ENCODE data around the gene MYOCD.

The MYOCD gene

DNA sequence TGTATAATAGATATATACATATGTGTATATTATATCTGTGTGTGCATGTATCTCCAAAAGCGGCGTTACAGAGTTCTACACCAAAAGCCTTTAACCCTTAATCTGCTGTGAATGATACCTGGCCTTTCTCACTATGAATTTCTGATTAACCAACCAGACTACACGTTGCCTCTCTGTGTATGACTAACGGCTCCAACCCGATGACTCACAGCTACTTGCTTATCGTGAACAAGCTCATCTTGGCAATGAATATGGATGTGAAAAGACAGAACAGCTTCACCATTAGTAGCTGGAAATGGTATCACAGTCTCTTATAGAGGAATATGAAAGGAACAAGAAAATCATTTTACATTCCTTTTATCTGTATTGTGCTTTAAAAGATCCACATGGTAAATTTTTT, 99.9 kb downstream of the MYOCD start:
- Histone ChIP-seq H3K4me3 (ENCODE audit: low read depth in 1 of 2, low read length in 2 of 2) (no peak overlapping the region), H3K9me3 (ENCODE audit: control insufficient read depth in 1 of 2, low read length in 2 of 2) (no peaks in the 10 kb centered on the region), H3K27ac (ENCODE audit: low read length) (no peak overlapping the region), H3K4me1 (ENCODE audit: control insufficient read depth in 1 of 2, insufficient read depth in 2 of 2, low read length in 2 of 2) (no peaks in the 10 kb centered on the region), H3K36me3 (ENCODE audit: control insufficient read depth in 1 of 2, insufficient read depth in 2 of 2, low read length in 2 of 2) (peaks cover 0 to 11% of the 10 kb centered on the region in 2 donors), H3K27me3 (ENCODE audit: low read depth, low read length) (no peaks in the 10 kb centered on the region)

DNA sequence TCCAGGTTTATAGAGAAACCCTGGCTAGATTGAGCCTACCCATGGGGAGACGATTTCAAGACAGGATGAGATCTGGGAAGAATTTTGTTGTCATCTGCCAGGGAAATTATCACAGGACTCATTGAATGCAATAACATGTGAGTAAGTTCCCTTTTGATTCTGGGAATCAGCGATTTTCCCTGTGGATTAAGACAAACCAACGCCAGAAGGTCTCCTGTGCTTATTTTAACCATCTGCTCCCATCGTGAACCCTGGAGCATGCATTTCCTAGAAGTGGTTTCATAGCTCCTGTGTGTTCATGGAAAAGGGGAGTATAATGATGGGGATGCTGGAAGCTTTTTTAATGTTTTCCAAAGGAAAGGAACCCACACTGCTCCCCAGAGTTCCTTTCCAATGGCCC, 102.6 kb downstream of the MYOCD start:
- no peak overlapping the region for H3K27ac ChIP-seq (ENCODE audit: low read length)

DNA sequence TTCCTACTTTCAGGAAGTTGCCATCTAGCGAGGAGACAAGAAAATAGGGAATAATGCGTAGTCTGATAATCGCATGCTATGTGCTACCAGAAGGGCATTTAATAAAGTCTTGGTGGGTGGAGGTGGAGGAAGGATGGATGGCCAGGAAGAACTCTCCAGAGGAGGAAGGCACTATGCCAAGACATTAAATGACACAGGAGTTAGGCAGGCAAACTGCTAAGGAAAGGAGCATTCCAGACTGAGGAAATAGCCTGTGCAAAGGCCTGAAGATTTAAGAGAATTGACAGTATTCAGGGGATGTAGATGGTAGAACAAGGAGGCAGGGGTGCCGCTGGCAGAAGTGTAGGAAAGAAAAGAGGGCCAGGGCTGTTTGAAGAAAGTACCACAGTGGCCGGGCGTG, 104.3 kb downstream of the MYOCD start:
- Histone ChIP-seq H3K27ac (ENCODE audit: low read length) (no peak overlapping the region), H3K9me3 (ENCODE audit: control insufficient read depth in 1 of 2, low read length in 2 of 2) (no peaks in the 10 kb centered on the region), H3K4me1 (ENCODE audit: control insufficient read depth in 1 of 2, insufficient read depth in 2 of 2, low read length in 2 of 2) (no peaks in the 10 kb centered on the region), H3K36me3 (ENCODE audit: control insufficient read depth in 1 of 2, insufficient read depth in 2 of 2, low read length in 2 of 2) (no peaks in the 10 kb centered on the region), H3K27me3 (ENCODE audit: low read depth, low read length) (no peaks in the 10 kb centered on the region), H3K4me3 (ENCODE audit: low read depth in 1 of 2, low read length in 2 of 2) (no peak overlapping the region)

More for the DNA sequence above, 102.6 kb downstream of the MYOCD start:
- H3K9me3 ChIP-seq (ENCODE audit: control insufficient read depth in 1 of 2, low read length in 2 of 2), result no peaks in the 10 kb centered on the region
- H3K4me3 ChIP-seq (ENCODE audit: low read depth in 1 of 2, low read length in 2 of 2), result no peak overlapping the region
- H3K27me3 ChIP-seq (ENCODE audit: low read depth, low read length), result no peaks in the 10 kb centered on the region
- H3K4me1 ChIP-seq (ENCODE audit: control insufficient read depth in 1 of 2, insufficient read depth in 2 of 2, low read length in 2 of 2), result no peaks in the 10 kb centered on the region
- H3K36me3 ChIP-seq (ENCODE audit: control insufficient read depth in 1 of 2, insufficient read depth in 2 of 2, low read length in 2 of 2), result peaks cover 0 to 4% of the 10 kb centered on the region in 2 donors

DNA sequence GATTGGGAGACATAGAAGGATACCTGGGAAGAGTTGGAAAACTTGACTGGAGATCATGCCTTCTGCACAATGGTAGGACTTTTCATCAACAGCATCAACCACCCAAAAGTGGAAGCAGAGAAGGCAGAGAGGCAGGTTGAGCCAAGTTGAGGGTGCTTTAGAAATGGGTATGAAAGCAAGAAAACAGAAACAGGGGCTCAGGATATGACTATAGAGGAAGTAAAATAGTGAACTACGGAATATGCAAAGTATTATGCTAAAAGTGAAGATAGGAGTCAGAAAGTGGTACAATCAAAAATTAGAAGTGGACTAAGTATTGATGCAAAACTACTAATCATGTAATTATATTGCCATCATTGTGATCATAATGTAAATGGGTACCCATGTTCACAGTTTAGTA, 107.5 kb downstream of the MYOCD start:
- Histone ChIP-seq H3K27ac (ENCODE audit: low read length) (no peak overlapping the region), H3K4me3 (ENCODE audit: low read depth in 1 of 2, low read length in 2 of 2) (no peak overlapping the region), H3K27me3 (ENCODE audit: low read depth, low read length) (no peaks in the 10 kb centered on the region), H3K36me3 (ENCODE audit: control insufficient read depth in 1 of 2, insufficient read depth in 2 of 2, low read length in 2 of 2) (no peaks in the 10 kb centered on the region), H3K4me1 (ENCODE audit: control insufficient read depth in 1 of 2, insufficient read depth in 2 of 2, low read length in 2 of 2) (no peaks in the 10 kb centered on the region), H3K9me3 (ENCODE audit: control insufficient read depth in 1 of 2, low read length in 2 of 2) (no peaks in the 10 kb centered on the region)

DNA sequence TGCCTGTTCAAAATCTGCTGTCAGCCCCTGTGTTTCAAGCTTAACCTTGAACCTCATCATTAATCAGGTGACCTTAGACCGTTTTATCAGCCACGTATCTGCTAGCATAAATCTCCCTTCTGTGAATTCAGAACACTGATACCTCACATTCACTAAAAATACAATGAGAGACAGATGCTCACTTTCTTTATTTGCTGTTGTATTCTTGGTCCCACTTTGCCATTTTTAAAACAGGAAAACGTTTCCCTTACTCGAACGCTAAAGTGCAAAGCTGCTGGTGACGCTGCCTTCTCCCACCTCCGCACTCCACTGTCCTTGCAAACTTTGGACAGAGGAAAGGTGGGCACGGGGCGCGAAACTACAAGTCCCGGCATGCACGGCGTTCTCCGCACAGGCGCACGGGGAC, 123.4 kb downstream of the MYOCD start:
- H3K4me3 ChIP-seq (ENCODE audit: low read depth in 1 of 2, low read length in 2 of 2), result peak overlapping the region; percentile 43 to 83
- no peak overlapping the region for H3K27ac ChIP-seq (ENCODE audit: low read length)
- H3K9me3 ChIP-seq (ENCODE audit: control insufficient read depth in 1 of 2, low read length in 2 of 2), result no peaks in the 10 kb centered on the region
- H3K4me1 ChIP-seq (ENCODE audit: control insufficient read depth in 1 of 2, insufficient read depth in 2 of 2, low read length in 2 of 2), result peaks cover 4 to 9% of the 10 kb centered on the region in 2 donors
- no peaks in the 10 kb centered on the region for H3K36me3 ChIP-seq (ENCODE audit: control insufficient read depth in 1 of 2, insufficient read depth in 2 of 2, low read length in 2 of 2)
- H3K27me3 ChIP-seq (ENCODE audit: low read depth, low read length), result no peaks in the 10 kb centered on the region

DNA sequence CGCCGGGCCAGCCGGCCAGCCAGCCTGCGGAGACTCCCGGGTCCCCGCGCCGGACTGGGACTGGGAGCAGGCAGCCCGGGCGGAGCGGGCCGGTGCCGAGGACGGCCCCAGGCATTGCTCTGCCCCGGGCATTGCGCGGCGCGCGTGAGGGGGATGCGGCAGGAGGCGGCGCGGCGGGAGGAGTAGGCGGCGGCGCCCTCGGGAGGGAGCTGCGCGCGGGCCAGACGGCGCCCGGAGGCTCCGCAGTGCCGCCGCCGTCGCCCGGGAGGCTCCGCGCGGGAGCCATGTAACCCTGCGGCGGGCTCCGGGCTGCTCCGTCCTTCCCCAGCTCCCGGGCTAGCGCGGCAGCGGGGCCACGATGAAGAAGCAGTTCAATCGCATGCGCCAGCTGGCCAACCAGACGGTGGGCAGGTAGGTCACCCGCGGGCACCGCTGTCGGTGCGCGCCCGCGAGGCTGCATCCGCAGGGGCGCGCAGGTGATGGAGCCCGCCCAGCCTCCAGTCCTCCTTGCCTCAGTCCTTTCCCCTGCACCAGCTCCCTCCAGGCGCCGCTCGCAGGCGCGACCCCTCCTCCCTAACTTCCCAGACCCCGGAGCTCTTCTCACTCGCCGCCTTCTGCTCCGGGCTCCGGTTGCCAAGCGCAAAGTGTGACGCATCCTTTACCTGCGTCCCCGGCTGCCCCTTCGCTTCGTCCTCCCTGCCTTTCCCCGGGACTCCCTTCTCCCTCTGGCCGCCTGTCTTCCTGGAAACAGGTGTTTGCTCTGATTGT, 124.0 kb downstream of the MYOCD start, which contains the start of gene ARHGAP44:
TSS of gene ARHGAP44 (plus strand) at position 18 of the 768 bp plus-strand sequence. CDS start at position 359, 341 bp downstream.
- Histone ChIP-seq H3K4me1 (ENCODE audit: control insufficient read depth in 1 of 2, insufficient read depth in 2 of 2, low read length in 2 of 2) (peaks cover 4 to 9% of the 10 kb centered on the region in 2 donors), H3K9me3 (ENCODE audit: control insufficient read depth in 1 of 2, low read length in 2 of 2) (no peaks in the 10 kb centered on the region), H3K4me3 (ENCODE audit: low read depth in 1 of 2, low read length in 2 of 2) (peak within 1 kb of the TSS; percentile 43 to 83), H3K36me3 (ENCODE audit: control insufficient read depth in 1 of 2, insufficient read depth in 2 of 2, low read length in 2 of 2) (no peaks in the 10 kb centered on the region), H3K27ac (ENCODE audit: low read length) (no peak within 1 kb of the TSS), H3K27me3 (ENCODE audit: low read depth, low read length) (no peaks in the 10 kb centered on the region)

DNA sequence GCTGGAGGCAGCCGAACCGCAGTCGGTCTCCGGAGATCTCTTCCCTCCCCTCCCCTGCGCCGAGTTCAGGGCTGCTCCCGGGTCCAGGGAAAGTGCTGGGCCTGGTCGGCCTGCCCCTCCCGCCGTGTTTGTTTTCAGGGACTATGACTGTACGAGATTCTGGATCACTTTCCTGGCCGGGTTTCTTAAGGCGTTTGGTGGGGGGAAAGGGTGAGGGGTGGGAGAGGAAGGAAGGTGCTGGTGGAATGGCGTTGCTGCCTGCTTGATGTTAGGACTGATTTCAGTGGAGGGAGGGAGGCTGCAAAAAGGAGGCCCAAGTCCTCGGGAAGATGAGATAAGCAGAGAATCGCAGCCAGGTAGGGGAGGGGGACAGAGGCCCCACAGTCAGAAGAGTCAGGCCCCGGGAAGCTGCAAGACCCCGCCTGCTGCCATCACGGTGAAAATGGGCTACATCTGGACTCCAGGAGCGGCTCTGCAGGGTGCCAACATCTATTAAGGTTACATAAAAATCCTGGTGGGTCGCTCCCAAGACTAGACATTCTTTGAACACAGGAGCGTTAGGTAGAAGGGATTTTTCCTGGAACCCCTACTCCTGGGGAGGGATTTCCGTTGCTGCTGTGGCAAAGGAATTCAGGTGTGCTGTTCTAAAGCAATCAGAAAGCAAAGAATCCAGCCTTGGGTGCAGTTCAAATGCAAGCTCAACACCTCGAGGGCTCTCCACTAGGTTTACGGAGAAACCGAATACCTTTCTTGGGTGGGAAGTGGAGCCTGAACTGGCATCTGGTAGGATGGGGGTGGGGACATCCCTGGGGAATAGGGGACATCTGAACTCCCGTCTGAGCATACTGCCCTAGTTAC, 124.8 kb downstream of the MYOCD start:
- Histone ChIP-seq H3K9me3 (ENCODE audit: control insufficient read depth in 1 of 2, low read length in 2 of 2) (no peaks in the 10 kb centered on the region), H3K4me1 (ENCODE audit: control insufficient read depth in 1 of 2, insufficient read depth in 2 of 2, low read length in 2 of 2) (peaks cover 4 to 9% of the 10 kb centered on the region in 2 donors), H3K27me3 (ENCODE audit: low read depth, low read length) (no peaks in the 10 kb centered on the region), H3K27ac (ENCODE audit: low read length) (no peak overlapping the region), H3K4me3 (ENCODE audit: low read depth in 1 of 2, low read length in 2 of 2) (peak overlapping the region; percentile 43 to 83), H3K36me3 (ENCODE audit: control insufficient read depth in 1 of 2, insufficient read depth in 2 of 2, low read length in 2 of 2) (no peaks in the 10 kb centered on the region)

DNA sequence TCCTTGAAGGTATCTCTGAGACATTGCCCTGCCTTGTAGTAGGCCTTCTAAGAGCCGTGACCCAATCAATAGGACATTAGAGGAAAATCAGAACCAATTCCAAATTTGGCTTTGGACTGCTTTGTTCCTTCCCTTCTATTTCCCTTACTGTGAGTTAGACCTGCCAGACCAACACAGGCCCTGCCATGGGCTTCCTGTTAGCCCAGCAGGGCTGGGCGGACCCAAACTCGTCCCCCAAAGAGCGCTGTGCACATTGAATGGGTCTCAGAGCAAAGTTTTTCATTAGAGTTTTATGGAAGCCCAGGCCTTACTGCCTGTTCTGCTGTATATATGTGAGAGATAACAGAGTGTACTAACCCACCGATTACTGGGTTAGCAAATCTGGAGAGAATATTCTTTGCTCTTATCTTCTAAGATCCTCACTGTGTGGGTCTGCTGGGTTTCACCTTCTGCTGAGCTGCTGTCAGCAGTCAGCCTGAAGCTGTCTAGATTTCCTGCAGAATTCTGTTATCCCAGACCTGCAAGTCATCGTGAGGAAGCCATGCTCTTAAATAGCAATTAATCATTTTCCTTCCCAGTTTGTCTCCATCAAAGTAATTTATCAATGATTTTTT, 129.3 kb downstream of the MYOCD start:
- Histone ChIP-seq H3K27ac (ENCODE audit: low read length) (no peak overlapping the region), H3K9me3 (ENCODE audit: control insufficient read depth in 1 of 2, low read length in 2 of 2) (peaks cover 0 to 4% of the 10 kb centered on the region in 2 donors)

DNA sequence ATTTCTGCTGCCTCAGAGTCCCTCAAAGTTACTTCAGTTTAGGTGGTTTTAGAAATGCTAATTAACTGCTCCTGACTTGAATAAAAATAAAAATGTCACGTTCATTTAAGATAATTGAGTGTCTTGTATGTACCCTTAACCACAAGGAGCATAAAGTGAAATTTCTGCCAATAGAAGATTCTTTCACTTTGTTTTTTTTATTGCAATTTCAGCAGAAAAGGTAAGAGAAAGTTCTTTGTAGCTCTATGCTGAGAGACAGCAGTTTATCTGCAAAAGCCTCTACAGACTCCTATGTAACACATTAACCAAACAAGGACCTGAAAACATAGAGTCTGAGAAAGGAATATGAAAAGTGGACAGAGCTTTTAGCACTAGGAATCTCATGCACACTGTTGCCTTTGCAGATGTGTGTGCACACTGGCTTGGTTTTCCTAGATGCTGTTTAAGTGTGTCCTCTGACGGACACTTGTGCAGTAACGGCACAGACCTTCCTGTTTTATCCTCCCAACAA, 135.2 kb downstream of the MYOCD start:
- Histone ChIP-seq H3K27me3 (ENCODE audit: low read depth, low read length) (no peaks in the 10 kb centered on the region), H3K4me1 (ENCODE audit: control insufficient read depth in 1 of 2, insufficient read depth in 2 of 2, low read length in 2 of 2) (no peaks in the 10 kb centered on the region), H3K27ac (ENCODE audit: low read length) (no peak overlapping the region), H3K36me3 (ENCODE audit: control insufficient read depth in 1 of 2, insufficient read depth in 2 of 2, low read length in 2 of 2) (no peaks in the 10 kb centered on the region), H3K4me3 (ENCODE audit: low read depth in 1 of 2, low read length in 2 of 2) (no peak overlapping the region), H3K9me3 (ENCODE audit: control insufficient read depth in 1 of 2, low read length in 2 of 2) (peaks cover 0 to 4% of the 10 kb centered on the region in 2 donors)

More for the DNA sequence above, 129.3 kb downstream of the MYOCD start:
- no peak overlapping the region for H3K4me3 ChIP-seq (ENCODE audit: low read depth in 1 of 2, low read length in 2 of 2)
- H3K4me1 ChIP-seq (ENCODE audit: control insufficient read depth in 1 of 2, insufficient read depth in 2 of 2, low read length in 2 of 2), result peaks cover 0 to 6% of the 10 kb centered on the region in 2 donors
- H3K36me3 ChIP-seq (ENCODE audit: control insufficient read depth in 1 of 2, insufficient read depth in 2 of 2, low read length in 2 of 2), result no peaks in the 10 kb centered on the region
- no peaks in the 10 kb centered on the region for H3K27me3 ChIP-seq (ENCODE audit: low read depth, low read length)

DNA sequence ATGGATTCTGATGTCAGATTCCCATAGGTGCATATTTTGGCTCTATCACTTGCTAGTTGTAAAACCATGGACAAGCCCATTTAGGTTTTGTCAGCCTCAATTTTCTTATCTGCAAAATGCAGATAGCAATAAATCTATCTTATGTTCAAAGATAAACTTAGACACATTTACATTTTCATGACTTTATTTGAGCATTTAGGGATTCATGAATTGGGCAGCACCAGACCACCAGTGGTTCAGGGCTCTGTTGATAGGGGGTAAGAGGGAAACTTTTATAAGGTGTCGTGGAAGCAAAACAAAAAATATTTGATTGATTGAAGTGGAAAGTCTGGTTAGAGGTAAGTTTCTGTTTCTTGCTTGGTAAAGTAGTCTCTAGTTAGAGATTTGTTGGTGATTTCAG, 140.9 kb downstream of the MYOCD start:
- Histone ChIP-seq H3K36me3 (ENCODE audit: control insufficient read depth in 1 of 2, insufficient read depth in 2 of 2, low read length in 2 of 2) (no peaks in the 10 kb centered on the region), H3K4me3 (ENCODE audit: low read depth in 1 of 2, low read length in 2 of 2) (no peak overlapping the region), H3K9me3 (ENCODE audit: control insufficient read depth in 1 of 2, low read length in 2 of 2) (peaks cover 0 to 6% of the 10 kb centered on the region in 2 donors), H3K4me1 (ENCODE audit: control insufficient read depth in 1 of 2, insufficient read depth in 2 of 2, low read length in 2 of 2) (no peaks in the 10 kb centered on the region), H3K27ac (ENCODE audit: low read length) (no peak overlapping the region), H3K27me3 (ENCODE audit: low read depth, low read length) (no peaks in the 10 kb centered on the region)

DNA sequence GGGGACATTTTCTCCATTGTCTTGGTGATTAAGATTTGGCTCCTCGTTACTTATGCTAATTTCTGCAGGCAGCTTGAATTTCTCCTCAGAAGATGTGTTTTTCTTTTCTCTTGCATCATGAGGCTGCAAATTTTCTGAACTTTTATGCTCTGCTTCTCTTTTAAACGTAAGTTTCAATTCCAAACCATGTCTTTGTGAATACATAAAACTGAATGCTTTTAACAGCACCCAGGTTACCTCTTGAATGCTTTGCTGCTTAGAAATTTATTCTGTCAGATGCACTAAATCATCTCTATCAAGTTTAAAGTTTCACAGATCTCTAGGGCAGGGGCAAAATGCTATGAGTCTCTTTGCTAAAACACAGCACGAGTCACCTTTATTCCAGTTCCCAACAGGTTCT, 143.0 kb downstream of the MYOCD start:
- H3K4me1 ChIP-seq (ENCODE audit: control insufficient read depth in 1 of 2, insufficient read depth in 2 of 2, low read length in 2 of 2), result no peaks in the 10 kb centered on the region
- no peak overlapping the region for H3K4me3 ChIP-seq (ENCODE audit: low read depth in 1 of 2, low read length in 2 of 2)
- no peak overlapping the region for H3K27ac ChIP-seq (ENCODE audit: low read length)
- no peaks in the 10 kb centered on the region for H3K36me3 ChIP-seq (ENCODE audit: control insufficient read depth in 1 of 2, insufficient read depth in 2 of 2, low read length in 2 of 2)
- peaks cover 0 to 6% of the 10 kb centered on the region in 2 donors for H3K9me3 ChIP-seq (ENCODE audit: control insufficient read depth in 1 of 2, low read length in 2 of 2)
- no peaks in the 10 kb centered on the region for H3K27me3 ChIP-seq (ENCODE audit: low read depth, low read length)

Data from muscle layer of duodenum (tissue), 2 donors.